Suppressor macrophage treated with lipopolysaccharide for 1 hour (primary cell): ENCODE data around the gene HTRA3.
"Not testable (repeated sequence)": the region's sequence is repeated elsewhere in the genome, so short reads cannot be mapped to it uniquely, and the experiment has no call there.

Experiments
- DNase-seq, 3 donors: peaks; one replicate each; pipeline ENCODE4 v3.0.0-alpha.2; 2020 to 2022

HTRA3 gene

GRCh38 chr4:8346838-8347605 lies 77.5 kb downstream of the HTRA3 start:
- DNase-seq, result no peak

- DNase-seq, result no peak
Measured at GRCh38 chr4:8347660-8348059, 78.1 kb downstream of the HTRA3 start.

GRCh38 chr4:8348071-8348470 lies 78.5 kb downstream of the HTRA3 start:
- DNase-seq, result peak in 2 of 3 donors; percentile 29 to 32

- not testable (repeated sequence) for DNase-seq
Measured at GRCh38 chr4:8349236-8349635, 79.7 kb downstream of the HTRA3 start.

GRCh38 chr4:8349664-8350236 lies 80.2 kb downstream of the HTRA3 start:
- DNase-seq, result no peak

- no peak for DNase-seq
Measured at GRCh38 chr4:8350352-8350751, 80.8 kb downstream of the HTRA3 start.

GRCh38 chr4:8350841-8351461 lies 81.4 kb downstream of the HTRA3 start:
- DNase-seq, result no peak

- DNase-seq, result no peak
Measured at GRCh38 chr4:8351931-8352367, 82.4 kb downstream of the HTRA3 start.

- DNase-seq, result no peak
Measured at GRCh38 chr4:8352368-8353157, 83.0 kb downstream of the HTRA3 start.

- no peak for DNase-seq
Measured at GRCh38 chr4:8353158-8353669, 83.7 kb downstream of the HTRA3 start.

- no peak for DNase-seq
Measured at GRCh38 chr4:8353912-8354453, 84.4 kb downstream of the HTRA3 start.

GRCh38 chr4:8355306-8355705 lies 85.8 kb downstream of the HTRA3 start:
- no peak for DNase-seq

- no peak for DNase-seq
Measured at GRCh38 chr4:8355864-8356565, 86.5 kb downstream of the HTRA3 start.
